HG03558 (cell line): ENCODE measurements around the gene FNTB.

Experiments
- ATAC-seq: cut with Tn5 transposase; IDR thresholded peaks from one replicate; pipeline ENCODE4 v1.9.1; 2021; ENCODE audit warnings: moderate number of reproducible peaks; ENCODE audit not compliant: unreplicated experiment; ENCODE audit errors: extremely low read depth

The FNTB gene

GRCh38 chr14:65104791-65105190 lies 118.1 kb downstream of the FNTB start:
- ATAC-seq = no peak

GRCh38 chr14:65106316-65106715 lies 119.6 kb downstream of the FNTB start:
- ATAC-seq = no peak

- ATAC-seq = no peak
These were observed 120.0 kb downstream of the FNTB start for GRCh38 chr14:65106736-65107135.

- ATAC-seq = no peak
These were observed 120.5 kb downstream of the FNTB start for GRCh38 chr14:65107200-65107599.

DNA sequence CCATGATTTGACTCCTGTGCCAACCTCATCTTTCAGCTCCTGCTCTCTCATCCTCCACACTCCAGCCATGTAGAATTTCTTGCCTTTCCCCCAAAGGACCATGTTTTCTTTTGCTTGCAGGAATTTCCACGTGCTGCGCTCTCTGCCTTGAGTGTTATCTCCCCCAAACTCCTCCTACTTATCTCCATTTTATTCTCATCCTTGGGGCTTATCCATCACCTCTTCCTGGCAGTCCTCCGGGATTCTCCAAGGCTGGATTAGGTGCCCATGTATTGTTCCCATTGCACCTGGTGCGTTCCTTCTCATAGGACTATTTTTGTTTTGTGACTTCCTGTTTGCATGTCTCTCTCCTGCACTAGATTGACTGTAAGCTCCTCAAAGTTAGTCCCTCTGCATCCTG lies 122.7 kb downstream of the FNTB start:
- no peak for ATAC-seq

DNA sequence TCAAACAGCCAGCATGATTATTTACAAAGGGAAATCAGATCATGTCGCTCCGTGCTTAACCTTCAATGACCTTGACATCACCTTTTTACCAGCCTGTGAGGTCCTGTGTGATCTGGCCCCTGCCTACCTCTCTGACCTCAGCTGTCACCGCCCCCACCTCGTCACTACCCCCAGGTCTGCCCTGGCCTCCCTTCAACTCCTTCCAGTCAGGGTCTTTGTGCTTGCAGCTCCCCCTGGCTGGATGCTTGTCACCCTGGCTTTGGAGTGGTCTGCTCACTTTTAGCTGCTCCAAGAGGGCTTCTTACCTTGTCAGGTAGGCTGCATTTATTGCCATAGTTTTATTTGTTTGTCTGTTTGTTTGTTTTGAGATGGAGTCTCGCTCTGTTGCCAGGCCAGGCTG lies 123.8 kb downstream of the FNTB start:
- ATAC-seq = no peak
